GM19193 (cell line): ENCODE results near the gene FHIT.

Experiments used
- POLR2A ChIP-seq: IDR thresholded peaks from 4 replicates; pipeline ENCODE4 v1.6.1; 2011; ENCODE audit not compliant: insufficient read depth, insufficient read length; ENCODE audit errors: extremely low read depth

The FHIT gene

DNA sequence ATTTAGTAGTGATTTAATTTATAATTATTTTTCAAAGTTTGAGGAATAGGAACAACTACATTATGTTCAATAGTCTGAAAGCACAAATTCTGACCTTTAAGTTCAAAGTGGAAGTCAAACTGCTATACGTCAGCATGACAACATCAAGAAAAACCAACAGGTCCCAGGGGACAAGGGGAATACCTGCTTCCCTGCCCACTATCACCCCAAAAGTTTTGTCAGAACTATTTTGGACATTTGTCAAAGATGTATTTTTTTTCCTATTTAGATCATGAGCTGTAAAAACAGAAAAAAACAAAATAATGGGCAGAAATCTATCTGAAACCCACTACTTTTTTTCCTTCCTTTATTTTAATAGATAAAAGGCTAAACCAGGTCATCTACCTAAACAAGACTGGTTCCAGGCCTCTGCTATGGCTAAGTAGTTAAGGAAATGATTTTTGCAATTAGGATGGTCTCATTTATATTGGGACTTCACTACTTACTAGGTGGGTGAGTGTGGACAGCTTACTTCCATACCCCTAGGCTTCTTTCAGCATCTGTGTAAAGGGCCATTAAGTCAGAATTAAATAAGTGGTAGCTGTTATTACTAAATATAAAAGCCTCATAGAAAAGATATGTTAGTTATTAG lies 746.3 kb downstream of the FHIT start:
- TF ChIP-seq POLR2A = no peak

DNA sequence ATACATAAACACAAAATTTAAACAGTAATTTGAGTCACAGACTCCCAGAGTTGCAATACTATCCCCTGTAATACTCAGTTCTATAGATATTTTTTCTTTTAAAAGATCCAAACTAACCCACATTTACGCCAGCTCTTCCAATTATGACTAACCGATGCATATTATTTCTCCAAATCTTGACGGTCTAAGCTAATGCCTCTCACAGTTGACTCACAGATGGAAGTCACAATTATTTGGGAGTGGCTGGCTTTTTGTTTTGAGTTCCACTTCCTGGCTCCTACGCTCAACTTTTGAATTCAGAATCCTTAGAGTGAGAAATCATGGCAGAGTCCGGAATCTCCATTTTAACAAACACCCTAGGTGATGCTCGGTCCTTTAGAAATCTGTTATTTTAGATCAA lies 749.9 kb downstream of the FHIT start:
- no peak for TF ChIP-seq POLR2A

DNA sequence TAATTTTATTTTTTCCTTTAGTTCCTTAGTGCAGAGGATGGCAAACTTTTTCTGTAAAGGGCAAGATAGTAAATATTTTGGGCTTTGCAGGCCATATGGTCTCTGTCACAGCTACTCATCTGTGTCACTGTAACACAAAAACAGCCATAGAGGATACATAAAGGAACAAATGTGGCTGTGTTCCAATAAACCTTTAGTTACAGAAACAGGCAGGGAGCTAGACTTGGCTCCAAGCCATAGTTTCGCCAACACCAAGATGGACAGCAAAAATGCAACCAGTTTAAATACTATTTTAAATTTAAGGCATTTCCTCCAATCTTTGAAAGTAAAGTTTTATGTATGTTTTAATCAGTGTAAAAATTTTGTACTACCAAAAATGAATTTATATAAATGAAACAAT lies 753.4 kb downstream of the FHIT start:
- TF ChIP-seq POLR2A = no peak

DNA sequence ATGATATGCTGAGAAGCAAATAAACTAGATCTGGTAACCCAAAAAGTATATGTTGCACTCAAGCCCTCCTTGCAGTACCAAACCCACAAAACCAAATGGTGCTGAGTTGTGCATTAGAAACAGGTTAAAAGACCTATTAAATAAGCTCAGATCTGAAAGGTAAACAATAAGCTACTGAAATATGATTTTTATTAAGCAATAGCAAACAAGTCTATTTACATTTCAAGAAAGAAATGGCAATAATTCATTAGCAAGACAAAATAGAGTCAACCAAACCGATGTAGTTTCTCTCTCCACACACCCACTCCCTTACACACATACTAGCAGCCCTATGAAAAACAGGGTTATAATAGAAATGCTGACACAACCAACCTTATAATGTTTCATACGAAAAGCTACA lies 760.3 kb downstream of the FHIT start:
- TF ChIP-seq POLR2A = no peak

DNA sequence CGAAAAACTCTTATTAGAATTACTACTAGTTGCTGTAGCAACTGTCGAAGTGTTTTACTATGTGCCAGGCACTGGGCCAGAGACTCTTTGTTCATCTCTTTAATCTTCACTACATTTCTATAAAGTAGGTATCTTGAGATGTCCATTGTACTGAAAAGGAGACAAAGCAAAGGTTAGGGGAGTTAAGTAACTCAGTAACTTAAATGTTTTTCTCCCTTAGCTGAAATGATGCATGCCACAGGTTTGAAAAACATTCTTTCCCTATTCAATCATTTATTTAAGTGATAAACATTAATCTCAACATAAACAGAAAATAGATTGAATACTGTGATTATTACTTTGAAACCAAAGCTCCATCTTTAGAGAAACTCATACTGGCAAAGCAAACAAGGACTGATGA lies 776.2 kb downstream of the FHIT start:
- no peak for TF ChIP-seq POLR2A

DNA sequence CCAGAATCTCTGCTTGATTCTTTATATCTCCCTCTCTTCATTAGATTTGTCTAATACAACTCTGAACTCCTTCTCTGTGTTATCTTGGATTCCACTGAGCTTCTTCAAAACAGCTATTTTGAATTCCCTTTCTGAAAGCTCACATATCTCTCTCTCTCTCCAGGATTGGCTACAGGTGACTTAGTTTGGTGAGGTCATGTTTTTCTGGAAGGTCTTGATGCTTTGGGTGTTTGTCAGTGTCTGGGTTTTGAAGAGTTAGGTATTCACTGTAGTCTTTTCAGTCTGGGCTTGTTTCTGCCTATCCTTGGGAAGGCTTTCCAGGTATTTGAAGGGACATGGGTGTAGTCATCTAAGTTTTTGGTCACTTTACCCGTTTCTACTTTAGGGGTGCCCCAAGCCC lies 781.8 kb downstream of the FHIT start:
- no peak for TF ChIP-seq POLR2A

DNA sequence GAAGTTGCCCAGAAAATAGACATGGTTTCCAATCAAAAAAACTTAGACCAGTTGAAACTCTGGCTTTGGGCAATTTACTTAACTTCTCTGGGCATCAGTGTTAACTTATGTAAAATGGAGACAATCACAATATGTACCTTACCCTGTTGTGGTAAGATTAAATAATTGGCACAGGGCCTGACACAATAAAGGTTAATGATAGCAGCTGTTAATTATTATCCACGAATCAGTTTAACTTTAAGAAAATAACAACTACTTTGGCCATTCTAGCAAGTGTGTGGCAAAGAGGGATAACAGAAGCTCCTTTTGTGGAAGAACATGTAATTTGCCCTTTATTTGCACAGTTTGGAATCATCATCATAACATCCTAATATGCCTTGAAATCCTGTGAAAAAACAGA lies 787.6 kb downstream of the FHIT start:
- TF ChIP-seq POLR2A = no peak

DNA sequence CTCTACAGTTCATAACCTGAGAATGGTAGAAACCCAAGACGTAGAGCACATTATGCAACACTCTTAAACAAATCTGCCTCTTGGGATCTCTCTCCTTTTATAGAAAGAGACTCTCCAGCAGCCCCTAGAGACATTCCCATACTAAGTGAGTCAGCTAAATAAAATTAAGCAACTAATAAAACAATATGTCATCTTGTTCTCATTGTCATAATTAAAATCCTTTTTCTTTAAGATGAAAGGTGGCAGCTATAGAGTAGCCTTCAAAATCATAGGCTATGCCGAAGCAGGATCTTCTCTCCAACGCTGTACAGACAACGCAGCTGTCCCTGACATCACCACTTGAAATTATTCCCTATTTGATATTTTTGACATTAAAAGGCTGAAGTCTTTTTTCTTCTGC lies 790.0 kb downstream of the FHIT start:
- no peak for TF ChIP-seq POLR2A

DNA sequence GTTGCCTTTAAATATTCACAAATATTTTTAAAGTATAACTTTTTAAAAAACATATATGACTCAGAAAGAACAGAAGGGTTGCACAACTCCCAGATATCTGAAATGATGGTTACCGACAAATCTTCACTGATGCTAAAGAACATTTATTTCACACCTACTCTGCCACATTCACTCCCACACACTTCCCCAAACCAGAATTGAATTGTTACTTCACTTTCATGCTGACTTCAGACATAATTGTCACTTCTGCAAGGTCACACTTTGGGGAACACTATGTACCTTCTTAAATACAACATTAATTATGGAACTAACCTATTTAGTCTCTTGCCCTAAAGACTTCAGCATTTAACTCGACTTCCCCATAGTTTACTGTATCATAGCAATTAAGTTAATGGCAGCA lies 795.1 kb downstream of the FHIT start:
- TF ChIP-seq POLR2A = no peak

DNA sequence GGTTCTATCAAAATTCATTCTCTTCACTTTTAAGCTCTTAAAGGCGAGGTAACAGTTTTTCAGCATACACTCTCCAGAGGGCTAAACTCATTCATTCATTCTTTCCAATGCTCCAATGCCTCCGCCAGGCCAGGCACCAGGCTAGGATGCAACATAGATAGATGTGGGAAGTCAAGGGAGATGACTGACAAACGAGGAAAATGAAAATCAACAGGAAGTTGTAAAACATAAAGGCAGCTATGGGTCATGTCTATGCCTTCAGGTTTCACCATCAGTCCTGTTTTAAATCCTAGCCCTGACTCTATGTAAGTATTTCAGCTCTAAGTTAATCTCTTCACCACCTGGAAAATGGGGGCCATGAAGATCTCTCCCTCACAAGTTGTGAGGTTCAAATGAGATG lies 797.9 kb downstream of the FHIT start:
- TF ChIP-seq POLR2A = no peak

DNA sequence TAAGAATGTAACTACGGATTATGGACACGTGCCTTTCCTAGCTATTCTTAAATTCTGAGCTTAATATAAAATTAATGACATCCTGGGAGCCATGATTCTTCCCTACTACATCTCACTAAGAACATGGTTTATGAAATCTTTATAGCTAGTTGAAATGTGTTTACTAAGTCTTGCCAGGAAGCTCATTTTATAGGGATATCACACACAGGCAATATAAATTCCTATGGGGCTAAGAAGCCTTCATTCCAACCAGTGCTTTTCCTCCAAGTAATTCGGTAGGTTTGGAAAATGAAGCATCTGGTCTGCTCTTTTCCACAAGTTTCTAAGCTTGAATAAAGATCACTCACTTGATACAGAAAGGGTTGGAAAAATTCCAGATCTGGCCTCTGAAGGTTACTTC lies 802.6 kb downstream of the FHIT start:
- TF ChIP-seq POLR2A = no peak

DNA sequence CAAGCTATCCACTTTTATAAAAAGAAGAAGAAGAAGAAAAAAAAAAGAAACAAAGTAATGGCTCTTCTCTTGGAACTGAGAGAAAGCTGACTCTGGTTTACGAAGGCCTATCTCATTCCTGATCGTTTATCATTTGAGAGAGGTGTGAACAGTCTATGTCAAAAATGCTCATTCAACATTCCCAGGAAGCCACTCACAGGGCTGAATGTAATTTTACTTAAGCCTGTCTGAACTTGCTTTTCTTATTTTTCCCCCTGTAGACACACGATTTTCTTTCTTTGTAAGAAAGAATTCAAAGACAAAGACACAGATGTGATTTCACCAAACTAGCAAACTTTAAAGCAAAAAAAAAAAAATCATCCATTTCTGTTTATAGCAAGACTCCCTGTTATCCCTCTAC lies 805.8 kb downstream of the FHIT start:
- TF ChIP-seq POLR2A = no peak

DNA sequence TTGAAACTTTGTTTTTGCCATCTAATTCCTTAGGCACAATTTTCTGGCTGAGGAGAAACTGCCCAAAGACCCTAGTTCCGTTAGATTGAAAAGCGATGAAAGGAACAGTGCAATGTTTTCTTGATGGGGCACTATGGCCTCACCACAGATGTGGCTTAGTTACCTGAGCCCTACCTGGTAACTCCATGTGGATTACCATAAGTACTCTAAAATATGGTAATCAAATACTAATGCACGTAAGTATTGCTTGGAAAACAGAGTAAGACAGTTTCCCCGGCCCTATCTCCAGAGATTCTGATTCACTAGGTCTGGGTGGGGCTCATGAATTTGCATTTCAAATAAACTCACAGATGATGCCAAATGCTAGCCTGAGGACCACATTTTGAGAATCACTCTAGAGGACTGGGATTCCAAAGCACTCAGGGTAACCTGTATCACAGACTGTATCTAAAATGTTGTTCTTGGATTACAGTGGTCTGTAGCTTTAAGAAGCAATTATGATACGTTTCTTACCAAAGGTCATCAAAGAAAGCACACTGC lies 806.3 kb downstream of the FHIT start:
- TF ChIP-seq POLR2A = no peak

DNA sequence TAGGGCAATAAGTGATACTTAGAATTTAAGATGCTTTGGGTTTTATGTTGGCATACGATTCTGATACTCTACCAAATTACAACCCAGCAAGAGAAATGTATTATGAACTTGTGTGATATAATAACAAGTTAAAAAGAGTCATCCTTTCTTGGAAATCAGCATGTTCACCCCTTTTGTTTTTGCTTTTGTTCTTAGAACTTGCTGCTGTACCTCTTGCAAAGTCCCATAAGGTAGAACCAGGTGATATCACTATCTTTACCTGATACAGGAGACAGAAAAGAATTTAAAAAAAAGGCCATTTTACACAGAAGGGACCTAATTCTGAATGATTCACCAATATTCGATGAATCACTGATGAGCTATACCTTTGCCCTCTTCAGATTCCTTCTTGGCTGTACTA lies 810.4 kb downstream of the FHIT start:
- TF ChIP-seq POLR2A = no peak

DNA sequence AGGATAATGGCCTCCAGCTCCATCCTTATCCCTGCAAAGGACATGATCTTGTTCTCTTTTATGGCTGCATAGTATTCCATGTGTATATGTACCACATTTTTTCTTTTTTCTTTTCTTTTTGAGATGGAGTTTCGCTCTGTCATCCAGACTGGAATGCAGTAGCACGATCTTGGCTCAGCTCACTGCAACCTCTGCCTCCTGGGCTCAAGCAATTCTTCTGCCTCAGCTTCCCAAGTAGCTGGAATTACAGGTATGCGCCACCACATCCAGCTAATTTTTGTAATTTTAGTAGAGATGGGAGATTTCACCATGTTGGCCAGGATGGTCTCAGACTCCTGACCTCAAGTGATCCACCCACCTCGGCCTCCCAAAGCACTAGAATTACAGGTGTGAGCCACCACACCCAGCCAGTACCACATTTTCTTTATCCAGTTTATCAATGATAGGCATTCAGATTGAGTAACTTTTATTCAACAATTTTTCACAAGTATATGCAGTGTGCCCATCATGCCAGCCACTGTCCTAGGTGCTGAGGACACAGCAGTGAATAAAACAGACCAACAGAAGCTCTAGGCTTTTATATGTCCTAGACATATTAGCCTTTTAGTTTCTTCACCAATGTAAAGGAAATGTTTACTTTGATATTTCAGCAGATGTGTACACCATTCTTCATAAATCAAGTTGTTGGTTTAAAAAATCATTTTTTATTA lies 815.2 kb downstream of the FHIT start:
- TF ChIP-seq POLR2A = no peak

DNA sequence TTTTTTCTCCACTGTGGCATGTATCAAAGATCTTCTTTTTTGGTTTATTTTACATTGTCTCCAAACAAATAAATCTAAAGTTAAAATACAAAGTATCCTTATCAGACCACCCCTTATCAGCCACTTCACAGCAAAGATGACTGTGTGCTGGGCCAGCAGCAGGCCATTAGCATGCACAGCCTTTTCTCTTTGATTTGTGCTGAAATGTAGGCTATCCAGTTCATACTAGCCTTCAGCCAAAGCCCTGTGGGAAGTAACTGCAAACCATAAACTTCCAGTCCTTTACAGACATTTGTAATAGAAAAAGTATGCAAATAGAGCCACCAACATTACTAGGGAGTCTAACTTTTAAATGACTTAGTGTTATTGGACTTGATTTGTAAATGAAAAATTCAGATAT lies 816.3 kb downstream of the FHIT start:
- TF ChIP-seq POLR2A = no peak

DNA sequence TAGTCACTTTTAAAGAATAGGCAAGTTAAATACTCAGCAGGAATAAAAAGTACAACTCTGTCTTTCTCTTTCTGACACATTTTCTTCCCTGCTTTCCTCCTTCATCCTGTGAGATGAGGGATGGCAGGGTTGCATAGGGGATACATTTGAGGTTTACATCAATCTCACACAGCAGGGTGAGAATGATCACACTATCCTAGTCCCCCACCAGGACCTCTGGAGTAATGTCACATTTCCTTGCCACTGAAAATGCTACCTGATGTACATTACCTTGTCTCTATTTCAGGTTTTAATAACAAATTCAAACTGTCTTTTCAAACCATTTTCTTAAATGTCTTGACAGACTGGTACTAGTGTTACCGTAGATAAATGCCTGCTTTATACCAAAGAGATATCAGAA lies 816.9 kb downstream of the FHIT start:
- TF ChIP-seq POLR2A = no peak

DNA sequence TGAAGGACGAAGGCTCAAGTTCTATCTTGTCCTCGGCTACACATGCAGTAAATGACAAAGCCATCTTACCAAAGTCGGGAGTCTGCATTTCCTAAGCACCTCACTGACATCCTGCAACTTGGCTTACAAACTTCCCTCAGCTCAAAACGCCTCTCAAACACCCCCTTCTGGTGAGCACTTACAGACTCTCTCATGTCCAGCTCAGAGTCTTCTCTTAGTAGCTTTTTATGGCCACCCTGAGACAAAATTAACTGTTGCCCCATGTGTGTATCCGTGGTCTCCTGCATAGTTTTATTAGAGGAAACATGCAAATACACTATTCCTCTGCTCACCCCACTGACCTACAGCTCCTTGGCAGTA lies 819.7 kb downstream of the FHIT start:
- TF ChIP-seq POLR2A = no peak

DNA sequence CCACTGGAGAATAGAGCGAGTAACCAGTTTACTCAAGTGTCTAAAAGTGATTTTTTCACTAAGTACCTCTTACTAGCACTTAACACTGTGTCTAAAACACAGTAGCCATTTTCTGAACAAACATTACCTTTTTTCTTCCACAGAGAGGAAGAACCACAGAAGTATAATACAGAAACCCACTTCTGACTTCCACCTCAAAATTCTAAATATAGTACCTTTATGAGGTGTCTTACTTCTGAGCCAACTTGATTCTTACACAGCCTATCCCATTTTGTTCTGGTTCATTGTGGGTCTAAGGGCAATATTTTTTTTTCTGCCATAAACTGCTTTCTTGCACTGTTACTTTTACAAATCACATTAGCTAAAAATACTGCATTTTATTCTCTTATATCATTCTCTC lies 821.0 kb downstream of the FHIT start:
- no peak for TF ChIP-seq POLR2A
